Large intestine (tissue), 12 donors: ENCODE data around the gene EVI2B. TPM values are rescaled to one million over a fixed set of nuclear protein-coding genes. Genes with fewer than 3 reads are reported as not detected.
A peak's percentile ranks its signal among the peaks of the same experiment; 100 is the strongest.
"Not testable (repeated sequence)": the region's sequence is repeated elsewhere in the genome, so short reads cannot be mapped to it uniquely, and the experiment has no call there.

ENCODE experiments used
- DNase-seq, 2 donors: peaks; one replicate each; pipeline versions ENCODE4 v3.0.0 to v3.0.0-alpha.2; 2013
- H3K27ac ChIP-seq: one replicate; pipeline ENCODE4 v1.5.1; 2013; ENCODE audit warnings: low read length
- H3K27me3 ChIP-seq: 2 replicates; pipeline ENCODE4 v1.6.1; 2013; ENCODE audit warnings: low read length; ENCODE audit not compliant: control insufficient read depth, insufficient read depth
- H3K36me3 ChIP-seq: 2 replicates; pipeline ENCODE4 v1.6.1; 2013; ENCODE audit warnings: low read length; ENCODE audit not compliant: control insufficient read depth, insufficient read depth
- H3K4me1 ChIP-seq: one replicate; pipeline ENCODE4 v1.6.1; 2013; ENCODE audit warnings: low read length; ENCODE audit not compliant: control insufficient read depth, insufficient read depth
- H3K4me3 ChIP-seq: one replicate; pipeline ENCODE4 v1.5.1; 2013; ENCODE audit warnings: low read length
- H3K9me3 ChIP-seq: one replicate; pipeline ENCODE4 v1.6.1; 2013; ENCODE audit warnings: mild to moderate bottlenecking, low read depth, low read length, moderate library complexity; ENCODE audit not compliant: control insufficient read depth
- WGBS: methylation state at CpG from one replicate; pipeline ENCODE4 v1.1.5; 2013; ENCODE audit warnings: low lambda C conversion rate; ENCODE audit not compliant: insufficient coverage; 5-methylcytosine and 5-hydroxymethylcytosine counted together
- long read RNA-seq, 11 donors: transcript quantifications; one replicate each; lab custom pipeline, GENCODE V29; 2026
- polyA plus RNA-seq: library from polyadenylated mRNA; unstranded; fragments of 120-200 nt; gene quantifications from one replicate; pipeline ENCODE4 v1.2.1, GENCODE V29; 2013

The EVI2B gene, protein sequence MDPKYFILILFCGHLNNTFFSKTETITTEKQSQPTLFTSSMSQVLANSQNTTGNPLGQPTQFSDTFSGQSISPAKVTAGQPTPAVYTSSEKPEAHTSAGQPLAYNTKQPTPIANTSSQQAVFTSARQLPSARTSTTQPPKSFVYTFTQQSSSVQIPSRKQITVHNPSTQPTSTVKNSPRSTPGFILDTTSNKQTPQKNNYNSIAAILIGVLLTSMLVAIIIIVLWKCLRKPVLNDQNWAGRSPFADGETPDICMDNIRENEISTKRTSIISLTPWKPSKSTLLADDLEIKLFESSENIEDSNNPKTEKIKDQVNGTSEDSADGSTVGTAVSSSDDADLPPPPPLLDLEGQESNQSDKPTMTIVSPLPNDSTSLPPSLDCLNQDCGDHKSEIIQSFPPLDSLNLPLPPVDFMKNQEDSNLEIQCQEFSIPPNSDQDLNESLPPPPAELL
- polyA plus RNA-seq, result 7.9 TPM
- long read RNA-seq, donor 1, partial matches to known transcripts, result 0 of 4 reads
- long read RNA-seq, donor 1, other reads (novel, unspliced or antisense), result 0 of 4 reads
- long read RNA-seq, donor 2, transcript EVI2B-201 (2 exons, 1,999 nt), result major isoform, 7 of 7 reads
- long read RNA-seq, donor 2, partial matches to known transcripts, result 0 of 7 reads
- long read RNA-seq, donor 2, other reads (novel, unspliced or antisense), result 0 of 7 reads
- long read RNA-seq, donor 3, result 0 reads
- long read RNA-seq, donor 4, result 0 reads
- long read RNA-seq, donor 5, partial matches to known transcripts, result 0 of 3 reads
- long read RNA-seq, donor 5, other reads (novel, unspliced or antisense), result 0 of 3 reads
- long read RNA-seq, donor 6, transcript EVI2B-201 (2 exons, 1,999 nt), result major isoform, 8 of 8 reads
- long read RNA-seq, donor 6, partial matches to known transcripts, result 0 of 8 reads
- long read RNA-seq, donor 6, other reads (novel, unspliced or antisense), result 0 of 8 reads
- long read RNA-seq, donor 7, partial matches to known transcripts, result 0 of 2 reads
- long read RNA-seq, donor 7, other reads (novel, unspliced or antisense), result 0 of 2 reads
- long read RNA-seq, donor 8, transcript EVI2B-201 (2 exons, 1,999 nt), result major isoform, 9 of 9 reads
- long read RNA-seq, donor 8, partial matches to known transcripts, result 0 of 9 reads
- long read RNA-seq, donor 8, other reads (novel, unspliced or antisense), result 0 of 9 reads
- long read RNA-seq, donor 9, transcript EVI2B-201 (2 exons, 1,999 nt), result major isoform, 8 of 8 reads
- long read RNA-seq, donor 9, partial matches to known transcripts, result 0 of 8 reads
- long read RNA-seq, donor 9, other reads (novel, unspliced or antisense), result 0 of 8 reads
- long read RNA-seq, donor 10, partial matches to known transcripts, result 0 of 2 reads
- long read RNA-seq, donor 10, other reads (novel, unspliced or antisense), result 0 of 2 reads
- long read RNA-seq, donor 11, partial matches to known transcripts, result 0 of 3 reads
- long read RNA-seq, donor 11, other reads (novel, unspliced or antisense), result 0 of 3 reads

DNA sequence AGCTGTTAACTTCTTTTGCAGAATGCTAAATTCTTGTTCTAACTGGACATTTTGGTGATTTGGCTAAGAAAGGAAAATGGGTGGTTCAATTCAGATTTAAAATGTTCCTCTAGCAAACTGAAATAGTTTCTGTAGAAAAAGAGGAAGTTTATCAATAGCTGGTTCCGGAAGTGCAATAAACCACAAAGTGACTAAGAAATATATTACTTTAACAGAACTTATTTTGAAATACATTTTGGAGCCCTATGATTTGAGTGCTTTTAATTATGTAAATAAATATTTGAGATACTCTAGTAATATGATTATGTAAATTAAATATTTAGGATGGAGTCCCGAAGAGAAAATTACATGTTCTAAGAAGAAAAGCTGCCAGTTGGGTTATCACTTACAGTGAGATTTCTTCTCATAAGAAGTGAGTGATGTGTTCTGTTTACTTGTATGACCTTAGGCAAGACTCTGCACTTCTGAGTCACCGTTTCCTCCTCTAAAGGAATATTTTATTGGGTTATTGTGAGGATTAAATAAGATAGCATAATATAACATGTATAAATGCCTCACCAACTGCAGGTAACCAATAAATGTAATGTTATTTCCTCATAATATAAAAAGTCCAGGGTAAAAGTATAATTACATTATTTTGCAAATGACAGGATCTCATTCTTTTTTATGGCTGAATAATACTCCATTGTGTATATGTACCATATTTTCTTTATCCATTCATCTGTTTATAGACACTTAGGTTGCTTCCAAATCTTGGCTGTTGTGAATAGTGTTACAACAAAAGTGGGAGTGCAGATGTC lies at the start of gene EVI2B:
EVI2B (minus strand) TSS at position 73 of the 800 bp plus-strand sequence. CDS start 8,445 bp downstream, outside the sequence.
- Histone ChIP-seq H3K9me3 (no peaks in the 10 kb centered on the region), H3K36me3 (peaks cover 2% of the 10 kb centered on the region), H3K4me1 (no peaks in the 10 kb centered on the region), H3K4me3 (no peak within 1 kb of the TSS), H3K27me3 (no peaks in the 10 kb centered on the region), H3K27ac (no peak within 1 kb of the TSS)
- DNase-seq, result no peak
- 40% methylated on average over 1 of the region's 3 CpGs for WGBS

DNA sequence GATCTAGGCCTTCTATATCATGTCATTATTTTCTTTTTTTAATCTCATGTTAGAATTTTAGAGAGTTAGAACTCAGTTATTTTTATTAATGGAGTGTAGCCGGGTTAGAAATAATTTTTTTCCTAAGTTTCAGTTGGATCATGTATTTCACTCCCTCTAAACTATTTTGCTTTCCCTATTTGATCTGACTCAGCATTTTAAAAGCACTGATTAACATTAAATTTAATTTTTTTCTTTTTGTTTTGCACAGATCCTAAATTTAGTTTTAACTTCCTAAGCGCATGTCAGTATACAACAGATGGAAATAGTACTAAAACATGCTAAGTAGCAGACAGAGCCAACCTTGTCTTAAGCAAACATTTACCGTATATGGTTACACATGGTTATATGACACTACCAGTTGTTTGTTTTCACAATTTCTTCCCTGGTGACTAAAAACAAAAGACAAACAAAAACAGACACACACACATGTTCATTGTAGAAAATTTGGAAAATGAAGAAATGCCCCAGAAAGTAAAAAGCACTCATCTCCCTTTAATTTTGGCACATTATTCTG lies 44.1 kb upstream of the EVI2B start:
- H3K36me3 ChIP-seq, result peaks cover 35% of the 10 kb centered on the region
- WGBS, result 64% methylated on average over 3 of the region's 3 CpGs
- no peaks in the 10 kb centered on the region for H3K27me3 ChIP-seq
- H3K4me1 ChIP-seq, result no peaks in the 10 kb centered on the region
- no peak overlapping the region for H3K4me3 ChIP-seq
- H3K9me3 ChIP-seq, result no peaks in the 10 kb centered on the region
- no peak for DNase-seq
- no peak overlapping the region for H3K27ac ChIP-seq

DNA sequence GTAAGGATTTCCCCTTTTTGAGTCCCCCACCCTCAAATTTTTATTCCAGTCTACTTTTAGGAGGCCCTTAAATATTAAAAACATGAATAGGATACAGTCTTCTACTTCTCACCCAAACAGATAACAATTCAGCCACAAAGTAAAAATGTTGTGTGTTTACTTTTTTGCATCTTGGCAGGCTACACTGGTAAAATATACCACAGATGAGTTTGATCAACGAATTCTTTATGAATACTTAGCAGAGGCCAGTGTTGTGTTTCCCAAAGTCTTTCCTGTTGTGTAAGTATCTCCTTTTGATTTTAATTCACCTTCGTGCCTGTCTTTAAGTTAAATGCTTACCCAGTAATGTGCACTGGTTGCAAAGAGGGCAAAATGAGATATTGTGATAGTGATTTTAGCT lies 43.2 kb upstream of the EVI2B start:
- Histone ChIP-seq H3K27me3 (no peaks in the 10 kb centered on the region), H3K27ac (no peak overlapping the region), H3K4me1 (no peaks in the 10 kb centered on the region), H3K36me3 (peaks cover 36% of the 10 kb centered on the region), H3K9me3 (no peaks in the 10 kb centered on the region), H3K4me3 (no peak overlapping the region)
- WGBS, result 86% methylated on average over 1 of the region's 2 CpGs
- no peak for DNase-seq

DNA sequence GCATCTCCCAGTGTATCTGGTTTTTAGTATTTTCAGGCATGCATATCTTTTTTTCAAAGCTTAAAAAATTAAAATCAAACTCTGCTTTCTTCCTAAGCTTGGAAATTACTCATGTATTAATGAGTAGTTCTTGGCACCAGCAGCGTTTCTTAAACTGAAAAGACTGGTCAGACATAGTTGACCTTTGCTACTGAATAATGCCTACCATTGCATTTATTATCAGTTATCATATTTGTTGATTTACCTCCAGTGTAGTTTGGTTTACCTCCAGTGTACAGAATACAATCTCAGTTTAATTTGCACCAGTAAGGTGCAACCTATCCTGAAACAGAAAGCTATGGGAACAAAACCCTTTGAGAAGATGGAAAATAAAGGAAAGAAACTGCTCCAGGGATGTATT lies 42.1 kb upstream of the EVI2B start:
- DNase-seq, result peak in 1 of 2 donors; percentile 5
- no peaks in the 10 kb centered on the region for H3K4me1 ChIP-seq
- H3K36me3 ChIP-seq, result peaks cover 35% of the 10 kb centered on the region
- H3K9me3 ChIP-seq, result no peaks in the 10 kb centered on the region
- no CpG with 5 or more reads among the region's 1 CpG for WGBS
- no peaks in the 10 kb centered on the region for H3K27me3 ChIP-seq
- no peak overlapping the region for H3K27ac ChIP-seq
- no peak overlapping the region for H3K4me3 ChIP-seq

DNA sequence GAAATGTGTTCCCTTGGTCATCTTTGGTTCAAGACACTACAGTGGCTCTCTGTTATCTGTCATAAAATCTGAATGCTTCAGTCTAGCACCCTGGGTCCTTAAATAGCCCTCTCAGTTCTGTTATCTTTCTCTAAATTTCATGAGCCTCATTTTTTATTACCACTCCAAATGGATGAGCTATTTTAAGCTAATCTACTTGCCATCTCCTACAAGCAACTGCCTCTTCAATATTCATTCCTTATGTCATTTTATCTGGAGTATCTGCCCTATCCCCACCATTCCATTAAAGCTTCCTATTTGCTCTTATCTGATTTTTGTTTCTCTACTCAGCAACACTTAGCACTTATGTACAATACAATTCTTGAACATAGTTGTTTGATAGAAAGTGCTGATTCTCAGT lies 35.6 kb upstream of the EVI2B start:
- no peak for DNase-seq
- Histone ChIP-seq H3K4me1 (no peaks in the 10 kb centered on the region), H3K27ac (no peak overlapping the region), H3K36me3 (peaks cover 25% of the 10 kb centered on the region), H3K9me3 (no peaks in the 10 kb centered on the region), H3K4me3 (no peak overlapping the region), H3K27me3 (no peaks in the 10 kb centered on the region)

DNA sequence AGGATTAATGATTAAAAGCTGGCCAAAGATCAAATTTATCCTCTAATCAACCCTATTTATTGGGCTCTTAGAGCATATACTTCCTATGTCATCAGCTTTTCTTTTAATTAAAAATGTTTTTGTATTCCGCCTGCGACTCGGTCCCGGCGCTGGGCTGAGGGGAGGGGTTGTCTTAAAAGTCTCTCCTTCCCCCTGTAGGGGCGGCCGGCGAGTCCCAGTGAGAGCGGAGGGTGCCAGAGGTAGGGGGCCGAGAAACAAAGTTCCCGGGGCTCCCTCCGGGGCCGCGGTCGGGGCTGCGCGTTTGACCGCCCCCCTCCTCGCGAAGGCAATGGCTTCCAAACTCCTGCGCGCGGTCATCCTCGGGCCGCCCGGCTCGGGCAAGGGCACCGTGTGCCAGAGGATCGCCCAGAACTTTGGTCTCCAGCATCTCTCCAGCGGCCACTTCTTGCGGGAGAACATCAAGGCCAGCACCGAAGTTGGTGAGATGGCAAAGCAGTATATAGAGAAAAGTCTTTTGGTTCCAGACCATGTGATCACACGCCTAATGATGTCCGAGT lies 31.4 kb upstream of the EVI2B start:
- H3K36me3 ChIP-seq, result peaks cover 23% of the 10 kb centered on the region
- H3K4me3 ChIP-seq, DNase-seq, H3K27me3 ChIP-seq, H3K4me1 ChIP-seq, H3K9me3 ChIP-seq, H3K27ac ChIP-seq: not testable (repeated sequence)
- no CpG with 5 or more reads among the region's 34 CpGs for WGBS

DNA sequence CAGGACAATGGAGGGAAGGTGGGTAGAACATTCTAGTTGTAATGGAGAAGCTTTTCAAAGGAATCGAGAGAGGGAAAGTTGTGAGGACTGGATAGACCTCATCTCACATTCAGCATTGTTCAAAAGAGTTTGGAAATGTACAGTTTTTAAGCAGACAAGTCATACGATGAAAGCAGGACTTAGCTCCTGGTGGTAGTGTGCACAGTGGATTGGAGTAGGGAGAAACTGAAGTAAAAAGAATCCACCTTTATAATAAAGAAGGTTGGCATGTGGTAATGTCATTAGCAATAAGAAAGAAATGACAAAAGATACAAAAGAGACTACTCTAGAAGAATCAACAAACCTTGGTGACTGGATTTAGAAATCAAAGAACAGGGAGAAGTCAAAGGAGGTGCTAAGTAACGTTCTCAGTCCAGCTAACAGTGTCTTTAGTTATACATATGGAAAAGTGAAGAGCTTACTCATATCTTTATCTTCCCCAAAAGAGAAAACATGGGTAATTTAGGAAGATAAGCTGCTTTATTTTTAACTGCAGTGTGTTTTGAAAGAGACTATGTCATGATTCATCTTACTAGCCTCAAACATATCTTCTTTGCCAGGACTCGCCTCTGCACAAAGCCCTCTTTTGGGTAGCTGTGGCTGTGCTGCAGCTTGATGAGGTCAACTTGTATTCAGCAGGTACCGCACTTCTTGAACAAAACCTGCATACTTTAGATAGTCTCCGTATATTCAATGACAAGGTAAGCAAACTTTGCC lies 26.2 kb upstream of the EVI2B start:
- Histone ChIP-seq H3K4me3 (no peak overlapping the region), H3K27me3 (no peaks in the 10 kb centered on the region), H3K4me1 (no peaks in the 10 kb centered on the region), H3K9me3 (no peaks in the 10 kb centered on the region), H3K27ac (no peak overlapping the region), H3K36me3 (peaks cover 31% of the 10 kb centered on the region)
- 93% methylated on average over 3 of the region's 6 CpGs for WGBS
- DNase-seq, result no peak

DNA sequence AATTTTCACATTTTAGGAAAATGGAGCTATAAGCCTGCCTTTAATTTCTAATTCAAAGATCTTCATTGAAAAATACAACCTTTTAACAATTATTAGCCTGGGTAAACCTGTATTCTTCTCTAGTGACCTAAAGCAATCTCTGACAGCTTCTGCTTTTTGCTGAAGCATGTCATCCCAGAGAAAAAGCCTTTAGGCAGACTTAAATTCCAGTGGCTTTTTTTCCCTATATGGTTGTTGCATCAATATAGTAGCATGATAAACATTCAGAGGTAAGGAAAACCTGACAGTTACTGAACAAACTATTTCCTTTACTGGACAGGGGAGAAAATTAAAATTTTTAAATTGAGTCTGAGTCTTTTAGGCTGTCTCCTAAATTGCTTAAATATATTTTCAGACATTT lies 15.4 kb upstream of the EVI2B start:
- Histone ChIP-seq H3K36me3 (peaks cover 19% of the 10 kb centered on the region), H3K4me3 (no peak overlapping the region), H3K9me3 (no peaks in the 10 kb centered on the region), H3K4me1 (no peaks in the 10 kb centered on the region), H3K27me3 (no peaks in the 10 kb centered on the region), H3K27ac (no peak overlapping the region)
- DNase-seq, result no peak

DNA sequence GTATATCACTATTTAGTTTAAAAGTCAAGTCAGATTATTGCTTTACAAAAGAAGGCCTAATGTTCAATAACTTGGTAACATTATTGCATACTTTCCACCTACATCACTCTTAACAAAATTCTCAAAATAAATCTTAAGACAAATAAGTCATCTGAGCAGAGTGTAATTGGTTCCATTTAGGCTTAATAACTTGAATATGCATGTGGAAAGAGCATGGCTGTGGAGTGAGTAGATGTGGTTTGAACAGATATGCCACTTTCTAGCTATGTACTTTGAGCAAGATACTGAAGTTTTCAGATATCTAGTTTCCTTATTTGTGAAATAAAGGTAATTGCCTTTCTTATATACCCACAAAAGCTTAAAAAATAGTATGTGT lies 14.3 kb upstream of the EVI2B start:
- H3K9me3 ChIP-seq, result no peaks in the 10 kb centered on the region
- no peaks in the 10 kb centered on the region for H3K4me1 ChIP-seq
- no peak for DNase-seq
- H3K27me3 ChIP-seq, result no peaks in the 10 kb centered on the region
- H3K4me3 ChIP-seq, result no peak overlapping the region
- H3K36me3 ChIP-seq, result peaks cover 19% of the 10 kb centered on the region
- no peak overlapping the region for H3K27ac ChIP-seq
